SK-N-SH treated with all-trans-retinoic acid at 6 μM for 48 hours (cell line): ENCODE measurements around the gene TYW5.

ENCODE experiments used
- ATAC-seq: fragments of 200-7000 bp; cut with Tn5 transposase; 3 replicates; pipeline ENCODE4 v1.9.1; 2020; ENCODE audit warnings: mild to moderate bottlenecking, moderate library complexity
- ARNTL ChIP-seq: fragments of 450-650 bp; formaldehyde crosslinking; IDR thresholded peaks from 2 replicates; pipeline ENCODE4 v1.5.0; 2020; ENCODE audit warnings: low read depth, mild to moderate bottlenecking, moderate library complexity, borderline replicate concordance
- BACH2 ChIP-seq: fragments of 250-450 bp; sonication (Bioruptor Pico); IDR thresholded peaks from 2 replicates; pipeline ENCODE4 v1.9.0; 2021; ENCODE audit warnings: mild to moderate bottlenecking, borderline replicate concordance
- CREB5 ChIP-seq: fragments of 250-450 bp; sonication (Bioruptor Pico); IDR thresholded peaks from 2 replicates; pipeline ENCODE4 v1.5.1; 2020; ENCODE audit warnings: low read depth, mild to moderate bottlenecking, moderate library complexity
- CSRNP3 ChIP-seq: fragments of 250-450 bp; sonication (Bioruptor Pico); IDR thresholded peaks from 2 replicates; pipeline ENCODE4 v1.5.1; 2021; ENCODE audit warnings: mild to moderate bottlenecking, moderate library complexity
- ESRRG ChIP-seq: fragments of 250-450 bp; sonication (Bioruptor Pico); IDR thresholded peaks from 2 replicates; pipeline ENCODE4 v1.6.1; 2021; ENCODE audit warnings: mild to moderate bottlenecking
- ISL1 ChIP-seq: fragments of 250-450 bp; sonication (Bioruptor Pico); IDR thresholded peaks from 2 replicates; pipeline ENCODE4 v2.1.2; 2022; ENCODE audit warnings: mild to moderate bottlenecking, moderate library complexity
- OSR1 ChIP-seq: fragments of 250-450 bp; sonication (Bioruptor Pico); IDR thresholded peaks from 2 replicates; pipeline ENCODE4 v1.8.0; 2022; ENCODE audit warnings: moderate library complexity, mild to moderate bottlenecking, inconsistent platforms
- PPARA ChIP-seq: fragments of 250-450 bp; sonication (Bioruptor Pico); IDR thresholded peaks from 2 replicates; pipeline ENCODE4 v1.5.0; 2020; ENCODE audit warnings: mild to moderate bottlenecking, borderline replicate concordance
- RARB ChIP-seq: fragments of 250-450 bp; sonication (Bioruptor Pico); IDR thresholded peaks from 2 replicates; pipeline ENCODE4 v1.8.0; 2021; ENCODE audit warnings: mild to moderate bottlenecking, moderate library complexity
- SNAI2 ChIP-seq: fragments of 250-450 bp; sonication (Bioruptor Pico); IDR thresholded peaks from 2 replicates; pipeline ENCODE4 v1.5.0; 2020; ENCODE audit warnings: mild to moderate bottlenecking, moderate library complexity
- TCF4 ChIP-seq: fragments of 250-450 bp; sonication (Bioruptor Pico); IDR thresholded peaks from 2 replicates; pipeline ENCODE4 v1.8.0; 2021; ENCODE audit warnings: mild to moderate bottlenecking, moderate library complexity, borderline replicate concordance
- TOX ChIP-seq: fragments of 250-450 bp; sonication (Bioruptor Pico); IDR thresholded peaks from 2 replicates; pipeline ENCODE4 v1.8.0; 2021; ENCODE audit warnings: mild to moderate bottlenecking, moderate library complexity, borderline replicate concordance
- TSHZ2 ChIP-seq: fragments of 250-450 bp; sonication (Bioruptor Pico); IDR thresholded peaks from 2 replicates; pipeline ENCODE4 v1.5.0; 2020; ENCODE audit warnings: mild to moderate bottlenecking, moderate library complexity
- ZC3H10 ChIP-seq: fragments of 250-450 bp; sonication (Bioruptor Pico); IDR thresholded peaks from 2 replicates; pipeline ENCODE4 v1.5.1; 2021; ENCODE audit warnings: mild to moderate bottlenecking, moderate library complexity
- ZFP3 ChIP-seq: fragments of 250-450 bp; sonication (Bioruptor Pico); IDR thresholded peaks from 2 replicates; pipeline ENCODE4 v1.5.0; 2020; ENCODE audit warnings: mild to moderate bottlenecking, moderate library complexity
- ZFP30 ChIP-seq: fragments of 450-650 bp; formaldehyde crosslinking; IDR thresholded peaks from 2 replicates; pipeline ENCODE4 v1.5.0; 2022; ENCODE audit warnings: mild to moderate bottlenecking, moderate library complexity
- ZNF565 ChIP-seq: fragments of 450-650 bp; formaldehyde crosslinking; conservative IDR thresholded peaks from 2 replicates; pipeline ENCODE4 v1.5.0; 2020; ENCODE audit warnings: low read depth, mild to moderate bottlenecking, moderate library complexity
- ZNF70 ChIP-seq: fragments of 450-650 bp; formaldehyde crosslinking; IDR thresholded peaks from 2 replicates; pipeline ENCODE4 v1.5.0; 2020; ENCODE audit warnings: mild to moderate bottlenecking, moderate library complexity
- ZNF8 ChIP-seq: fragments of 450-650 bp; formaldehyde crosslinking; IDR thresholded peaks from 2 replicates; pipeline ENCODE4 v1.5.0; 2020; ENCODE audit warnings: mild to moderate bottlenecking, moderate library complexity
- TF ChIP-seq, protein P1 (sequence below): fragments of 250-450 bp; sonication (Bioruptor Pico); IDR thresholded peaks from 2 replicates; pipeline ENCODE4 v1.8.0; 2020; ENCODE audit warnings: mild to moderate bottlenecking, moderate library complexity, borderline replicate concordance

TYW5 gene

GRCh38 chr2:199973703-199974102 lies 18.4 kb upstream of the TYW5 start:
- TF ChIP-seq ZFP30 = no peak
- no peak for TF ChIP-seq ESRRG (CRISPR knock-in tag)
- TF ChIP-seq ZNF70 (CRISPR knock-in tag) = no peak
- no peak for TF ChIP-seq ZNF8 (CRISPR knock-in tag)
- peak; percentile 79 for ATAC-seq

- no peak for TF ChIP-seq ESRRG (CRISPR knock-in tag)
- no peak for TF ChIP-seq TCF4 (CRISPR knock-in tag)
- TF ChIP-seq OSR1 (CRISPR knock-in tag) = no peak
- no peak for TF ChIP-seq RARB (CRISPR knock-in tag)
- no peak for TF ChIP-seq ZNF565 (CRISPR knock-in tag)
- TF ChIP-seq ISL1 = no peak
- no peak for TF ChIP-seq SNAI2 (CRISPR knock-in tag)
- TF ChIP-seq ARNTL (CRISPR knock-in tag) = no peak
- TF ChIP-seq ZFP3 (CRISPR knock-in tag) = no peak
These were observed 16.9 kb upstream of the TYW5 start for GRCh38 chr2:199972088-199972626.

GRCh38 chr2:199968126-199968525 lies 12.8 kb upstream of the TYW5 start:
- no peak for TF ChIP-seq PPARA (CRISPR knock-in tag)
- TF ChIP-seq ESRRG (CRISPR knock-in tag) = no peak
- no peak for TF ChIP-seq BACH2
- TF ChIP-seq ZC3H10 (CRISPR knock-in tag) = no peak
- TF ChIP-seq CREB5 = no peak
- TF ChIP-seq ZFP3 (CRISPR knock-in tag) = no peak
- TF ChIP-seq, protein P1, sequence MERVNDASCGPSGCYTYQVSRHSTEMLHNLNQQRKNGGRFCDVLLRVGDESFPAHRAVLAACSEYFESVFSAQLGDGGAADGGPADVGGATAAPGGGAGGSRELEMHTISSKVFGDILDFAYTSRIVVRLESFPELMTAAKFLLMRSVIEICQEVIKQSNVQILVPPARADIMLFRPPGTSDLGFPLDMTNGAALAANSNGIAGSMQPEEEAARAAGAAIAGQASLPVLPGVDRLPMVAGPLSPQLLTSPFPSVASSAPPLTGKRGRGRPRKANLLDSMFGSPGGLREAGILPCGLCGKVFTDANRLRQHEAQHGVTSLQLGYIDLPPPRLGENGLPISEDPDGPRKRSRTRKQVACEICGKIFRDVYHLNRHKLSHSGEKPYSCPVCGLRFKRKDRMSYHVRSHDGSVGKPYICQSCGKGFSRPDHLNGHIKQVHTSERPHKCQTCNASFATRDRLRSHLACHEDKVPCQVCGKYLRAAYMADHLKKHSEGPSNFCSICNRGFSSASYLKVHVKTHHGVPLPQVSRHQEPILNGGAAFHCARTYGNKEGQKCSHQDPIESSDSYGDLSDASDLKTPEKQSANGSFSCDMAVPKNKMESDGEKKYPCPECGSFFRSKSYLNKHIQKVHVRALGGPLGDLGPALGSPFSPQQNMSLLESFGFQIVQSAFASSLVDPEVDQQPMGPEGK (CRISPR knock-in tag) = no peak
- no peak for TF ChIP-seq ZNF8 (CRISPR knock-in tag)
- TF ChIP-seq RARB (CRISPR knock-in tag) = no peak
- TF ChIP-seq ZFP30 = no peak
- no peak for TF ChIP-seq CSRNP3 (CRISPR knock-in tag)
- TF ChIP-seq ISL1 = no peak
- TF ChIP-seq OSR1 (CRISPR knock-in tag) = no peak
- TF ChIP-seq TOX (CRISPR knock-in tag) = no peak
- TF ChIP-seq TSHZ2 (CRISPR knock-in tag) = no peak
- no peak for TF ChIP-seq TCF4 (CRISPR knock-in tag)
- ATAC-seq = no peak

More at GRCh38 chr2:199972088-199972626, 16.9 kb upstream of the TYW5 start:
- no peak for ATAC-seq

GRCh38 chr2:199966976-199967375 lies 11.7 kb upstream of the TYW5 start:
- ATAC-seq = no peak

More at GRCh38 chr2:199966976-199967375, 11.7 kb upstream of the TYW5 start:
- TF ChIP-seq CSRNP3 (CRISPR knock-in tag) (no peak), CREB5 (no peak), ZFP3 (CRISPR knock-in tag) (no peak), SNAI2 (CRISPR knock-in tag) (no peak), OSR1 (CRISPR knock-in tag) (no peak), ARNTL (CRISPR knock-in tag) (no peak), ZFP30 (no peak)
